Panc1 (cell line): ENCODE results near the gene SUCLA2. TPM values are rescaled to one million over a fixed set of nuclear protein-coding genes. Genes with fewer than 3 reads are reported as not detected.

Source experiments
- ATAC-seq: fragments of 200-7000 bp; cut with Tn5 transposase; 2 replicates; pipeline ENCODE4 v1.9.1; 2020; ENCODE audit warnings: mild to moderate bottlenecking, moderate library complexity
- BruUV-seq: library from RNA; stranded (reverse); fragments of 400-500 nt; replicated peaks from 2 replicates; lab custom pipeline; 2021; lab: Mats Ljungman, UMichigan
- CTCF ChIA-PET: fragments of 300-600 bp; sonication (Branson Sonifier 250); formaldehyde crosslinking; loops from one replicate; lab custom pipeline; 2022; ENCODE audit warnings: antibody characterized with exemption; lab: Charles Lee
- POLR2A ChIA-PET: fragments of 300-600 bp; sonication (Branson Sonifier 250); formaldehyde crosslinking; loops from one replicate; lab custom pipeline; 2022; ENCODE audit warnings: antibody characterized with exemption; lab: Charles Lee
- DNase-seq: peaks from one replicate; pipeline ENCODE4 v3.0.0-alpha.2; 2010; ENCODE audit warnings: low read depth, low spot score
- H3K27ac ChIP-seq: 2 replicates; pipeline ENCODE4 v1.5.1; 2011; ENCODE audit warnings: mild to moderate bottlenecking, low read length, inconsistent platforms
- H3K27me3 ChIP-seq: fragments of 200-500 bp; sonication (Bioruptor generic); 2 replicates; pipeline ENCODE4 v1.6.0; 2014; ENCODE audit warnings: low read length, inconsistent platforms; ENCODE audit not compliant: control insufficient read depth, insufficient read depth
- H3K36me3 ChIP-seq: fragments of 200-500 bp; sonication (Bioruptor generic); 2 replicates; pipeline ENCODE4 v1.5.1; 2014; ENCODE audit warnings: inconsistent platforms, mild to moderate bottlenecking, low read length, moderate library complexity; ENCODE audit not compliant: control insufficient read depth, insufficient read depth
- H3K4me1 ChIP-seq: 2 replicates; pipeline ENCODE4 v1.5.1; 2011; ENCODE audit warnings: inconsistent platforms, mild to moderate bottlenecking, low read length, moderate library complexity; ENCODE audit not compliant: control insufficient read depth, insufficient read depth
- H3K4me3 ChIP-seq, 2 experiments: 2 replicates each; pipeline ENCODE4 v1.5.1; 2011 to 2012; ENCODE audit warnings: low read depth in 2 of 2, low read length in 2 of 2, mild to moderate bottlenecking in 2 of 2, inconsistent platforms in 1 of 2, moderate library complexity in 1 of 2
- H3K9me3 ChIP-seq: fragments of 200-500 bp; sonication (Bioruptor generic); 2 replicates; pipeline ENCODE4 v1.5.1; 2014; ENCODE audit warnings: low read depth, mild to moderate bottlenecking, inconsistent platforms, low read length, moderate library complexity; ENCODE audit not compliant: control insufficient read depth, insufficient read depth
- POLR2AphosphoS5 ChIP-seq: IDR thresholded peaks from 2 replicates; pipeline ENCODE4 v1.6.1; 2012; ENCODE audit warnings: mild to moderate bottlenecking, low read depth, low read length, moderate library complexity
- REST ChIP-seq, 2 experiments: IDR thresholded peaks; 2 replicates each; pipeline ENCODE4 v1.6.1; 2011 to 2012; ENCODE audit warnings: low read depth in 2 of 2, control low read depth in 1 of 2, low read length in 1 of 2, mild to moderate bottlenecking in 1 of 2, moderate library complexity in 1 of 2; ENCODE audit not compliant: insufficient read depth in 1 of 2
- SIN3A ChIP-seq: IDR thresholded peaks from 2 replicates; pipeline ENCODE4 v1.6.1; 2012; ENCODE audit warnings: low read depth, mild to moderate bottlenecking, low read length, moderate library complexity, borderline replicate concordance; ENCODE audit not compliant: insufficient read depth
- TCF7L2 ChIP-seq: IDR thresholded peaks from 2 replicates; pipeline ENCODE4 v1.6.1; 2011; ENCODE audit warnings: mild to moderate bottlenecking, low read depth, low read length, inconsistent platforms
- in situ Hi-C: cut with HindIII; loops from 2 replicates; pipeline ENCODE4 v1.10.0; 2016; ENCODE audit warnings: low sequenced_read_pairs, low pct_unique_long_range_greater_than_20kb
- intact Hi-C: fragments of 100-400 bp; cut with micrococcal nuclease; formaldehyde crosslinking; loops from one replicate; pipeline ENCODE4 v1.10.0; 2022; ENCODE audit not compliant: unreplicated experiment
- total RNA-seq: library from RNA; stranded (reverse); gene quantifications from one replicate; pipeline ENCODE4 v1.2.1, GENCODE V29; 2021; ENCODE audit not compliant: unreplicated experiment
- TF ChIP-seq, protein P1 (sequence below): fragments of 450-650 bp; IDR thresholded peaks from 2 replicates; pipeline ENCODE4 v1.5.1; 2017; ENCODE audit warnings: mild to moderate bottlenecking

SUCLA2 gene
- total RNA-seq, 1 experiment from 2014 or later = 28.1 TPM

DNA sequence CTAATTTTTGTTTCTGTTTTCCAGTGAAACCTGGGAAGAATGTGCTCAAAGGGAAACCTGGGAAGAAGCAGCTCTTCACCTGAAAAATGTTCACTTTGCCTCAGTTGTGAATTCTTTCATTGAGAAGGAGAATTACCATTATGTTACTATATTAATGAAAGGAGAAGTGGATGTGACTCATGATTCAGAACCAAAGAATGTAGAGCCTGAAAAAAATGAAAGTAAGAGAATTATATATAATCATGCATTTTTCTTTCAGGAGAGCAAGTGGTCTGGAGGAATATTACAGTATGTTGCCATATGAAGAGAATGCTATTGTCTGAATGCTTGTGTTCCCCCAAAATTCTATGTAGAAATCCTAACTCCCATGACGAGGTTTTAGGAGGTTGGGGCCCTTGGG is 39.8 kb upstream of the SUCLA2 start:
- intact Hi-C loops = no loop called here
- Histone ChIP-seq H3K9me3 (no peaks in the 10 kb centered on the region), H3K4me3 (no peak overlapping the region), H3K36me3 (no peaks in the 10 kb centered on the region; the same call in none of the 2 replicates), H3K27ac (no peak overlapping the region), H3K4me1 (peaks cover 8% of the 10 kb centered on the region; the same call in 1 of the 2 replicates), H3K27me3 (no peaks in the 10 kb centered on the region)
- BruUV-seq = no TSS peak
- POLR2A ChIA-PET = no interaction called here
- CTCF ChIA-PET = no interaction called here
- in situ Hi-C loops = no loop called here
- TF ChIP-seq POLR2AphosphoS5 (no peak), TCF7L2 (no peak)
- no peak for DNase-seq
- no peak for ATAC-seq

GRCh38 chr13:48040049-48040448 is 39.0 kb upstream of the SUCLA2 start:
- DNase-seq = no peak
- no peaks in the 10 kb centered on the region; the same call in none of the 2 replicates for H3K36me3 ChIP-seq
- no peak for ATAC-seq
- peaks cover 8% of the 10 kb centered on the region; the same call in 1 of the 2 replicates for H3K4me1 ChIP-seq
- POLR2A ChIA-PET = no interaction called here
- intact Hi-C loops = no loop called here
- TF ChIP-seq, protein P1, sequence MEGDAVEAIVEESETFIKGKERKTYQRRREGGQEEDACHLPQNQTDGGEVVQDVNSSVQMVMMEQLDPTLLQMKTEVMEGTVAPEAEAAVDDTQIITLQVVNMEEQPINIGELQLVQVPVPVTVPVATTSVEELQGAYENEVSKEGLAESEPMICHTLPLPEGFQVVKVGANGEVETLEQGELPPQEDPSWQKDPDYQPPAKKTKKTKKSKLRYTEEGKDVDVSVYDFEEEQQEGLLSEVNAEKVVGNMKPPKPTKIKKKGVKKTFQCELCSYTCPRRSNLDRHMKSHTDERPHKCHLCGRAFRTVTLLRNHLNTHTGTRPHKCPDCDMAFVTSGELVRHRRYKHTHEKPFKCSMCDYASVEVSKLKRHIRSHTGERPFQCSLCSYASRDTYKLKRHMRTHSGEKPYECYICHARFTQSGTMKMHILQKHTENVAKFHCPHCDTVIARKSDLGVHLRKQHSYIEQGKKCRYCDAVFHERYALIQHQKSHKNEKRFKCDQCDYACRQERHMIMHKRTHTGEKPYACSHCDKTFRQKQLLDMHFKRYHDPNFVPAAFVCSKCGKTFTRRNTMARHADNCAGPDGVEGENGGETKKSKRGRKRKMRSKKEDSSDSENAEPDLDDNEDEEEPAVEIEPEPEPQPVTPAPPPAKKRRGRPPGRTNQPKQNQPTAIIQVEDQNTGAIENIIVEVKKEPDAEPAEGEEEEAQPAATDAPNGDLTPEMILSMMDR = no peak
- CTCF ChIA-PET = no interaction called here
- no peak overlapping the region for H3K4me3 ChIP-seq
- BruUV-seq = no TSS peak
- H3K27me3 ChIP-seq = no peaks in the 10 kb centered on the region
- in situ Hi-C loops = no loop called here
- H3K27ac ChIP-seq = no peak overlapping the region
- no peaks in the 10 kb centered on the region for H3K9me3 ChIP-seq

- CTCF ChIA-PET = interaction anchor here (0.5 kb wide), 1 partner anchor 286 kb away, joined by 3 read pairs; no protein-coding TSS in a partner anchor
- intact Hi-C loops = no loop called here
Measured at GRCh38 chr13:48038761-48039160, 37.7 kb upstream of the SUCLA2 start.

More at GRCh38 chr13:48038761-48039160, 37.7 kb upstream of the SUCLA2 start:
- DNase-seq = no peak
- BruUV-seq = TSS peak; percentile 67
- 0 out of 2 replicates have a peak, but pooled peaks cover under 1% of the 10 kb centered on the region for H3K9me3 ChIP-seq
- H3K4me3 ChIP-seq = peak overlapping the region; percentile 71 to 79
- TF ChIP-seq POLR2AphosphoS5 (no peak), TCF7L2 (no peak), SIN3A (no peak), REST (IDR thresholded peaks at IDR 0.05; ENCODE audit: insufficient read depth in 1 of 2, low read depth in 2 of 2, low read length in 1 of 2) (no peak)
- TF ChIP-seq, protein P1 = no peak
- ATAC-seq = no peak
- peaks cover 8% of the 10 kb centered on the region; the same call in 1 of the 2 replicates for H3K4me1 ChIP-seq
- H3K27me3 ChIP-seq = no peaks in the 10 kb centered on the region
- peak overlapping the region; percentile 89 for H3K27ac ChIP-seq
- POLR2A ChIA-PET = no interaction called here
- in situ Hi-C loops = no loop called here
- no peaks in the 10 kb centered on the region; the same call in 1 of the 2 replicates for H3K36me3 ChIP-seq
